Lung (tissue), 12 donors: Measurements from ENCODE around the gene CRISPLD2. TPM values are rescaled to one million over a fixed set of nuclear protein-coding genes. Genes with fewer than 3 reads are reported as not detected.

Experiments used
- ATAC-seq: fragments of 200-7000 bp; cut with Tn5 transposase; one replicate; pipeline ENCODE4 v1.9.1; 2020; ENCODE audit warnings: moderate number of reproducible peaks; ENCODE audit not compliant: insufficient read depth, low FRiP score
- DNase-seq, 3 donors: peaks; one replicate each; pipeline ENCODE4 v3.0.0-alpha.2; 2013 to 2017
- H3K27ac ChIP-seq, 2 donors: one replicate each; pipeline ENCODE4 v1.5.1; 2013; ENCODE audit warnings: mild to moderate bottlenecking in 2 of 2, moderate library complexity in 2 of 2, control low read depth in 1 of 2, inconsistent platforms in 1 of 2, low read depth in 1 of 2, low read length in 1 of 2
- H3K27me3 ChIP-seq, 3 donors: one replicate each; pipeline ENCODE4 v1.5.1; 2013; ENCODE audit warnings: low read length in 2 of 3; ENCODE audit not compliant: control insufficient read depth in 3 of 3, insufficient read depth in 3 of 3
- H3K36me3 ChIP-seq, 4 donors: one replicate each; pipeline ENCODE4 v1.5.1; 2013; ENCODE audit warnings: low read length in 4 of 4, mild to moderate bottlenecking in 1 of 4, moderate library complexity in 1 of 4; ENCODE audit not compliant: control insufficient read depth in 4 of 4, insufficient read depth in 4 of 4
- H3K4me1 ChIP-seq, 5 donors: one replicate each; pipeline ENCODE4 v1.5.1; 2013; ENCODE audit warnings: low read length in 5 of 5, mild to moderate bottlenecking in 2 of 5, moderate library complexity in 1 of 5; ENCODE audit not compliant: control insufficient read depth in 5 of 5, insufficient read depth in 5 of 5
- H3K4me3 ChIP-seq: one replicate; pipeline ENCODE4 v1.5.1; 2013; ENCODE audit warnings: mild to moderate bottlenecking, control low read depth, moderate library complexity
- H3K9ac ChIP-seq, 2 donors: one replicate each; pipeline ENCODE4 v1.5.1; 2013; ENCODE audit warnings: low read length in 2 of 2, control low read depth in 1 of 2; ENCODE audit not compliant: insufficient read depth in 1 of 2
- H3K9me3 ChIP-seq, 4 donors: one replicate each; pipeline ENCODE4 v1.5.1; 2013; ENCODE audit warnings: low read length in 3 of 4, mild to moderate bottlenecking in 1 of 4, moderate library complexity in 1 of 4; ENCODE audit not compliant: control insufficient read depth in 4 of 4, insufficient read depth in 3 of 4
- WGBS, 2 donors: extraction: QIAGEN DNeasy Blood & Tissue Kit; methylation state at CpG; one replicate each; pipeline ENCODE4 v1.1.7; 2013; 5-methylcytosine and 5-hydroxymethylcytosine counted together
- polyA plus RNA-seq, 2 donors: library from polyadenylated mRNA; stranded (reverse); fragments of 200-250 nt; gene quantifications; one replicate each; pipeline ENCODE4 v1.2.1, GENCODE V29; 2013
- total RNA-seq, 2 donors: library from RNA; depleted of rRNA in 1 of 2; stranded (reverse); fragments of >200 nt in 1 of 2; gene quantifications; one replicate each; pipeline ENCODE4 v1.2.1, GENCODE V29; 2014 to 2021
- TF ChIP-seq, protein P1 (sequence below): IDR thresholded peaks from 2 replicates; pipeline ENCODE4 v1.5.1; 2012; ENCODE audit warnings: mild to moderate bottlenecking; ENCODE audit errors: control extremely low read depth, extremely low read depth
- donor health status: control.
- donor health status: control.
- donor health status: Bipolar disorder and iron deficiency.
- donor health status: healthy.
- donor health status: DM: yes; HTN: yes; CAD: no.

CRISPLD2 gene
- total and polyA plus RNA-seq, 4 donors: 30.3 to 136 (median 42.5) TPM

DNA sequence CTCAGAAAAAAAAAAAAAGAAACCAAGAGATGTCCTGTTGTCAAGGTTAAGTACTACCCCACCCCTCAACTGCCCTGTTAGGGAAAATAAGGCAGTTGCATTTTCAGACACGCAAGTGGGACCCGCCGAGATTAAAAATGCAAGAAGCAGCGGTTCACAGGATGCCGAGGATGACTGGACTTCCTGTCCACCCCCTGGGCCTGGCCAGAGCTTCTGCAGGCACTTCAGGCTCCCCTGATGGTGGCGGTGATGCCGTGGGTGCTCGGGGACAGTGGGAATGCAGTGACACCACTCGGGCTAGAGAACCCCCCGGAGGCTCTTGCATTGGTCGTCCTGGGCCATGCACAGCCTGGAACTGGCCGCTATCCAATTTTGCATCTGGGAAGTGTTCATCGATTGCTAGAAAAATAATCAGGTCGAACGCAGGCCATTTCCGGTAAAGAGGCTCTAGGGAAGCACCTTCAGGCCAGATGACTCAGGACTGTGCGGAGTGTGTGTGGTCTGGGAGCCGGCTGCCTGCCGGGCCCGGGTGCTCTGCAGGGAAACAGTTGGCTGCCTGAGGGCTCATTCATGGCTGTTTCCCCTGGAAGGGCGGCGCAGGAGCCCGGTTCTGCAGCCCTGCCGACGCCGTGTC, 13.4 kb upstream of the CRISPLD2 start:
- Histone ChIP-seq H3K27me3 (peaks cover 0 to under 1% (median 0%) of the 10 kb centered on the region in 3 donors), H3K4me1 (peaks cover 0 to 6% (median 0%) of the 10 kb centered on the region in 5 donors), H3K9ac (no peak overlapping the region), H3K9me3 (no peaks in the 10 kb centered on the region), H3K4me3 (no peak overlapping the region), H3K27ac (peak overlapping the region; percentile 4 to 26), H3K36me3 (no peaks in the 10 kb centered on the region)
- ATAC-seq (peak; percentile 63), DNase-seq (peak in 1 of 3 donors; percentile 35)
- TF ChIP-seq, protein P1, sequence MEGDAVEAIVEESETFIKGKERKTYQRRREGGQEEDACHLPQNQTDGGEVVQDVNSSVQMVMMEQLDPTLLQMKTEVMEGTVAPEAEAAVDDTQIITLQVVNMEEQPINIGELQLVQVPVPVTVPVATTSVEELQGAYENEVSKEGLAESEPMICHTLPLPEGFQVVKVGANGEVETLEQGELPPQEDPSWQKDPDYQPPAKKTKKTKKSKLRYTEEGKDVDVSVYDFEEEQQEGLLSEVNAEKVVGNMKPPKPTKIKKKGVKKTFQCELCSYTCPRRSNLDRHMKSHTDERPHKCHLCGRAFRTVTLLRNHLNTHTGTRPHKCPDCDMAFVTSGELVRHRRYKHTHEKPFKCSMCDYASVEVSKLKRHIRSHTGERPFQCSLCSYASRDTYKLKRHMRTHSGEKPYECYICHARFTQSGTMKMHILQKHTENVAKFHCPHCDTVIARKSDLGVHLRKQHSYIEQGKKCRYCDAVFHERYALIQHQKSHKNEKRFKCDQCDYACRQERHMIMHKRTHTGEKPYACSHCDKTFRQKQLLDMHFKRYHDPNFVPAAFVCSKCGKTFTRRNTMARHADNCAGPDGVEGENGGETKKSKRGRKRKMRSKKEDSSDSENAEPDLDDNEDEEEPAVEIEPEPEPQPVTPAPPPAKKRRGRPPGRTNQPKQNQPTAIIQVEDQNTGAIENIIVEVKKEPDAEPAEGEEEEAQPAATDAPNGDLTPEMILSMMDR: no peak
- WGBS, 2 donors: 37 to 46% methylated on average over 26 of the region's 26 CpGs

DNA sequence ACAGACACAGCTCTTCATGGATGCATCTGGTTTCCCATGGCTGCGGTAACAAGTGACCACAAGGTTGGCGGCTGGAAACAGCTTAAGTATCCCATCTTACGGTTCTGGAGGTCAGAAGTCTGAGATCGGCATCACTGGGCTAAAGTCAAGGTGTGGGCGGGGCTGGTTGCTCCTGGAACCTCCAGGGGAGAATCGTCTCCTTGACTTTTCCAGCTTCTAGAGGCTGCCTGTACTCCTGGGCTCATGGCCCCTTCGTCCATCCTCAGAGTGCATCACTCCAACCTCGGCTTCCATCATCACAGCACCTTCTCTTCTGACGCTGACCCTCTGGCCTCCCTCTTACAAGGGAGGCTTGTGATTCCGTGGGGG, 12.9 kb upstream of the CRISPLD2 start:
- no peaks in the 10 kb centered on the region for H3K9me3 ChIP-seq
- DNase-seq (no peak), ATAC-seq (no peak)
- no peak overlapping the region for H3K9ac ChIP-seq
- H3K4me3 ChIP-seq: no peak overlapping the region
- no peaks in the 10 kb centered on the region for H3K36me3 ChIP-seq
- peaks cover 0 to 6% (median 0%) of the 10 kb centered on the region in 5 donors for H3K4me1 ChIP-seq
- TF ChIP-seq, protein P1: no peak
- H3K27me3 ChIP-seq: peaks cover 0 to 4% (median 0%) of the 10 kb centered on the region in 3 donors
- WGBS, 2 donors: 87 to 91% methylated on average over 10 of the region's 10 CpGs
- peak overlapping the region; percentile 4 to 26 for H3K27ac ChIP-seq

DNA sequence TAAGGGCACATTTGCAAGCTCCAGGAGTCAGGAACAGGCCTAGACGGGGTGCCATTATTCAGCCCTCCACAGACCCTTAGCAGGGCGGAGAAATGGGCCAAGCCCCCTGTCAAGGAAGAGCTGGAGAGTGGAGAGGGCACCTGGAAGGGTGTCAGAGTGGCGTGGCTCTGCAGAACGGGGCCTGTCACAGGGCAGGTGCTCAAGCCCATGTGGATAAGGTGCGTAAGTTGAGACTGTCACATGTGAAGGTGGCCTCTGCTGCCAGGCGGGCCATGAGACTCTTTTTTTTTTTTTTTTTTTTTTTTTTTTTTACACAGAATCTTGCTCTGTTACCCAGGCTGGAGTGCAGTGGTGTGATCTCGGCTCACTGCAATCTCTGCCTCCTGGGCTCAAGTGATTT, 12.0 kb upstream of the CRISPLD2 start:
- H3K36me3 ChIP-seq: no peaks in the 10 kb centered on the region
- WGBS, 2 donors: 90 to 94% methylated on average over 7 of the region's 7 CpGs
- TF ChIP-seq, protein P1: no peak
- ATAC-seq (no peak), DNase-seq (no peak)
- H3K4me3 ChIP-seq: no peak overlapping the region
- H3K27ac ChIP-seq: no peak overlapping the region
- no peak overlapping the region for H3K9ac ChIP-seq
- peaks cover 0 to 4% (median 0%) of the 10 kb centered on the region in 3 donors for H3K27me3 ChIP-seq
- H3K4me1 ChIP-seq: peaks cover 0 to 6% (median 0%) of the 10 kb centered on the region in 5 donors
- no peaks in the 10 kb centered on the region for H3K9me3 ChIP-seq

DNA sequence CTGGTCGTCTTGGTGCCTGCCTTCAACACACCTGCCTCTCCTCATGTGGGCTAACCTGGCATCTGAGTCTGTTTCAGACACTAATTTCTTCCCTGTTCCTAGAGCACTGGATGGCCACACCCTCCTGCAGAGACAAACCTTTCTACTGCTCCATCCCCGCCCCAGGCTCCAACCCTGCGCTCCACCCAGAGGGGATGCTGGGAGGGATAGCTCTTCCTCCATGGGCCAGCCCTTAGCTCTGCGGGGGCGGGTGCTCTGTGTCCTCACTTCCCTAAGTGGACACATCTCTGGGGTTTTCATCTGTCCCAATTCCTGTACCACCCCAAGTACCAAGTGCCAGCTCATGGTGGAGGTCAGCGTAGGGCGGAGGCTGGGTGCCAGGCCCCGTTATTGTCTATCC, 11.0 kb upstream of the CRISPLD2 start:
- H3K4me3 ChIP-seq: no peak overlapping the region
- H3K27ac ChIP-seq: no peak overlapping the region
- H3K9ac ChIP-seq: no peak overlapping the region
- H3K36me3 ChIP-seq: no peaks in the 10 kb centered on the region
- WGBS, 2 donors: 65 to 81% methylated on average over 8 of the region's 8 CpGs
- no peaks in the 10 kb centered on the region for H3K9me3 ChIP-seq
- peaks cover 0 to 4% (median 0%) of the 10 kb centered on the region in 3 donors for H3K27me3 ChIP-seq
- DNase-seq: no peak
- peaks cover 0 to 6% (median 0%) of the 10 kb centered on the region in 5 donors for H3K4me1 ChIP-seq
- TF ChIP-seq, protein P1: no peak
- ATAC-seq: no peak
